CD4-positive, alpha-beta T cell treated with Interleukin-4 for 4 hours (primary cell): ENCODE data around the gene SDK1.
"Not testable (repeated sequence)": the region's sequence is repeated elsewhere in the genome, so short reads cannot be mapped to it uniquely, and the experiment has no call there.

Source experiments
- DNase-seq: peaks from one replicate; pipeline ENCODE4 v3.0.0-alpha.2; 2020

SDK1 gene

GRCh38 chr7:4094158-4094557 is 793.1 kb downstream of the SDK1 start:
- DNase-seq, result not testable (repeated sequence)

GRCh38 chr7:4097001-4097609 is 796.1 kb downstream of the SDK1 start:
- no peak for DNase-seq

- DNase-seq, result no peak
Observed at GRCh38 chr7:4098169-4098568, 797.1 kb downstream of the SDK1 start.

GRCh38 chr7:4099651-4100050 is 798.6 kb downstream of the SDK1 start:
- no peak for DNase-seq

GRCh38 chr7:4100148-4100547 is 799.1 kb downstream of the SDK1 start:
- no peak for DNase-seq

GRCh38 chr7:4100691-4101090 is 799.6 kb downstream of the SDK1 start:
- no peak for DNase-seq

GRCh38 chr7:4102231-4102841 is 801.3 kb downstream of the SDK1 start:
- no peak for DNase-seq

GRCh38 chr7:4103352-4104091 is 802.5 kb downstream of the SDK1 start:
- no peak for DNase-seq

- DNase-seq, result no peak
Observed at GRCh38 chr7:4107839-4108238, 806.8 kb downstream of the SDK1 start.

GRCh38 chr7:4108951-4109350 is 807.9 kb downstream of the SDK1 start:
- DNase-seq, result no peak

- DNase-seq, result no peak
Observed at GRCh38 chr7:4109481-4110110, 808.5 kb downstream of the SDK1 start.

GRCh38 chr7:4110438-4110837 is 809.4 kb downstream of the SDK1 start:
- no peak for DNase-seq

GRCh38 chr7:4111166-4111565 is 810.1 kb downstream of the SDK1 start:
- no peak for DNase-seq

- DNase-seq, result no peak
Observed at GRCh38 chr7:4113271-4113670, 812.2 kb downstream of the SDK1 start.

- DNase-seq, result no peak
Observed at GRCh38 chr7:4113976-4114375, 812.9 kb downstream of the SDK1 start.

- DNase-seq, result no peak
Observed at GRCh38 chr7:4115442-4115841, 814.4 kb downstream of the SDK1 start.

- DNase-seq, result no peak
Observed at GRCh38 chr7:4115941-4116610, 815.0 kb downstream of the SDK1 start.

- DNase-seq, result no peak
Observed at GRCh38 chr7:4119848-4120247, 818.8 kb downstream of the SDK1 start.

- no peak for DNase-seq
Observed at GRCh38 chr7:4123346-4123745, 822.3 kb downstream of the SDK1 start.

GRCh38 chr7:4123823-4124222 is 822.8 kb downstream of the SDK1 start:
- DNase-seq, result no peak

GRCh38 chr7:4124556-4125477 is 823.8 kb downstream of the SDK1 start:
- no peak for DNase-seq

GRCh38 chr7:4127909-4128560 is 827.0 kb downstream of the SDK1 start:
- no peak for DNase-seq
